ENCODE data around the gene ZNF91. TPM values are rescaled to one million over a fixed set of nuclear protein-coding genes. Genes with fewer than 3 reads are reported as not detected.

Gene ZNF91
- total RNA-seq, 1 donor from 2014 or later, result 52.4 TPM

DNA sequence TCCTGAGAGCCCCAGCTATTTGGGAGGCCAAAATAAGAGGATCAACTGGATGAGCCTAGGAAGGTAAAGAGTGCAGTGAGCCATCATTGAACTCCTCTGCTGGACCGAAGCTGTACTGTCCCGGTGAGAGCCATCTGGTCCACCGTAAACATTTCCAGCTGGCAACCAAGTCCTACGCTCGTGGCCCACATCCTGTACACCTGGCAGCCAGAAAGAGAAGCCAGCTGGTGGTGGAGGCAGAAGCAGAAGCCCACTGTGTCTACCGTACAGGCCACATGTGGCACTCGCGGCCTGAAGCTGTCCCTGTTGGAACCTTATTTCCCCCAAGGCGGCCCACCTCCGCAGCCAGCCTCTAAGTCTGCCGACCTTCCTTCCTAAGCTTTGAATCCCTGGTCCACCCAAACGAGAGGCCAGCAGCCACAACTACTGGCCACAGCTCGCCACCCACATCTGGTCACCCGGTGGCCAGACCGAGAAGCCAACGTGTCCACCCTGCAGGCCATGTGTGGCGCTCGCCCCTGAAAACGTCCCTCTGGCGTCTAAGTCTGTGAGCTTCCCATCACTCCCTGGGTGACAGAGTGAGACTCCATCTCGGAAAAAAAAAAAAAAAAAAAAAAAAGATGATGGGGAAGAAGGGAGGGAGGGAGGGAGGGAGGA lies 14.2 kb upstream of the ZNF91 start:
- Histone ChIP-seq H3K27me3 (ENCODE audit: insufficient read depth, low read length) (no peaks in the 10 kb centered on the region), H3K9ac (ENCODE audit: low read length) (no peak overlapping the region), H2AFZ (ENCODE audit: low read depth, low read length) (no peak overlapping the region), H4K20me1 (ENCODE audit: insufficient read depth, low read length) (no peaks in the 10 kb centered on the region), H3K4me3 (ENCODE audit: insufficient read depth, low read depth, low read length) (no peak overlapping the region), H3K36me3 (ENCODE audit: insufficient read depth, low read length) (no peaks in the 10 kb centered on the region), H3K4me2 (ENCODE audit: low read length) (no peak overlapping the region), H3K9me3 (ENCODE audit: insufficient read depth, low read depth, low read length) (peaks cover 12% of the 10 kb centered on the region), H3K4me1 (ENCODE audit: insufficient read depth, low read length) (no peaks in the 10 kb centered on the region), H3K27ac (ENCODE audit: low read depth, low read length) (no peak overlapping the region), H3K79me2 (ENCODE audit: insufficient read depth, low read length) (no peaks in the 10 kb centered on the region)
- H3K4me1 Mint-ChIP-seq (ENCODE audit: low read depth, unreplicated experiment), result no peaks in the 10 kb centered on the region
- no peak for DNase-seq (ENCODE audit: low read depth)
- H3K27ac Mint-ChIP-seq (ENCODE audit: unreplicated experiment), result no peak overlapping the region
- H3K36me3 Mint-ChIP-seq (ENCODE audit: low read depth, unreplicated experiment), result no peaks in the 10 kb centered on the region
- H3K9me3 Mint-ChIP-seq (ENCODE audit: unreplicated experiment), result peaks cover 2% of the 10 kb centered on the region
- no peak for FAIRE-seq
- H3K4me3 Mint-ChIP-seq (ENCODE audit: unreplicated experiment), result no peak overlapping the region
- TF ChIP-seq, protein P1, sequence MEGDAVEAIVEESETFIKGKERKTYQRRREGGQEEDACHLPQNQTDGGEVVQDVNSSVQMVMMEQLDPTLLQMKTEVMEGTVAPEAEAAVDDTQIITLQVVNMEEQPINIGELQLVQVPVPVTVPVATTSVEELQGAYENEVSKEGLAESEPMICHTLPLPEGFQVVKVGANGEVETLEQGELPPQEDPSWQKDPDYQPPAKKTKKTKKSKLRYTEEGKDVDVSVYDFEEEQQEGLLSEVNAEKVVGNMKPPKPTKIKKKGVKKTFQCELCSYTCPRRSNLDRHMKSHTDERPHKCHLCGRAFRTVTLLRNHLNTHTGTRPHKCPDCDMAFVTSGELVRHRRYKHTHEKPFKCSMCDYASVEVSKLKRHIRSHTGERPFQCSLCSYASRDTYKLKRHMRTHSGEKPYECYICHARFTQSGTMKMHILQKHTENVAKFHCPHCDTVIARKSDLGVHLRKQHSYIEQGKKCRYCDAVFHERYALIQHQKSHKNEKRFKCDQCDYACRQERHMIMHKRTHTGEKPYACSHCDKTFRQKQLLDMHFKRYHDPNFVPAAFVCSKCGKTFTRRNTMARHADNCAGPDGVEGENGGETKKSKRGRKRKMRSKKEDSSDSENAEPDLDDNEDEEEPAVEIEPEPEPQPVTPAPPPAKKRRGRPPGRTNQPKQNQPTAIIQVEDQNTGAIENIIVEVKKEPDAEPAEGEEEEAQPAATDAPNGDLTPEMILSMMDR (IDR thresholded peaks at IDR 0.05; ENCODE audit: insufficient read depth, low read depth, low read length), result no peak
- TF ChIP-seq EZH2 (IDR thresholded peaks at IDR 0.05; ENCODE audit: insufficient read depth, low read length), result no peak
- H3K27me3 Mint-ChIP-seq (ENCODE audit: low read depth, unreplicated experiment), result no peaks in the 10 kb centered on the region

- H2AFZ ChIP-seq (ENCODE audit: low read depth, low read length), result no peak overlapping the region
- H3K27me3 Mint-ChIP-seq (ENCODE audit: low read depth, unreplicated experiment), result no peaks in the 10 kb centered on the region
- H3K4me1 Mint-ChIP-seq (ENCODE audit: low read depth, unreplicated experiment), result no peaks in the 10 kb centered on the region
- FAIRE-seq (no peak), DNase-seq (ENCODE audit: low read depth) (no peak)
- no peak overlapping the region for H3K27ac Mint-ChIP-seq (ENCODE audit: unreplicated experiment)
- no peak overlapping the region for H3K9ac ChIP-seq (ENCODE audit: low read length)
- H3K27ac ChIP-seq (ENCODE audit: low read depth, low read length), result no peak overlapping the region
- H3K9me3 ChIP-seq (ENCODE audit: insufficient read depth, low read depth, low read length), result peaks cover 12% of the 10 kb centered on the region
- H3K4me3 Mint-ChIP-seq (ENCODE audit: unreplicated experiment), result no peak overlapping the region
- H3K4me1 ChIP-seq (ENCODE audit: insufficient read depth, low read length), result no peaks in the 10 kb centered on the region
- TF ChIP-seq, protein P1 (IDR thresholded peaks at IDR 0.05; ENCODE audit: insufficient read depth, low read depth, low read length), result no peak
- TF ChIP-seq EZH2 (IDR thresholded peaks at IDR 0.05; ENCODE audit: insufficient read depth, low read length), result no peak
- no peak overlapping the region for H3K4me2 ChIP-seq (ENCODE audit: low read length)
- H4K20me1 ChIP-seq (ENCODE audit: insufficient read depth, low read length), result no peaks in the 10 kb centered on the region
- H3K36me3 ChIP-seq (ENCODE audit: insufficient read depth, low read length), result no peaks in the 10 kb centered on the region
- no peaks in the 10 kb centered on the region for H3K27me3 ChIP-seq (ENCODE audit: insufficient read depth, low read length)
- H3K9me3 Mint-ChIP-seq (ENCODE audit: unreplicated experiment), result peaks cover 2% of the 10 kb centered on the region
- no peak overlapping the region for H3K4me3 ChIP-seq (ENCODE audit: insufficient read depth, low read depth, low read length)
- no peaks in the 10 kb centered on the region for H3K79me2 ChIP-seq (ENCODE audit: insufficient read depth, low read length)
- H3K36me3 Mint-ChIP-seq (ENCODE audit: low read depth, unreplicated experiment), result no peaks in the 10 kb centered on the region
Observed at GRCh38 chr19:23407616-23408133, 12.4 kb upstream of the ZNF91 start.

- Mint-ChIP-seq H3K27ac (ENCODE audit: unreplicated experiment) (no peak overlapping the region), H3K27me3 (ENCODE audit: low read depth, unreplicated experiment) (no peaks in the 10 kb centered on the region), H3K4me1 (ENCODE audit: low read depth, unreplicated experiment) (no peaks in the 10 kb centered on the region), H3K9me3 (ENCODE audit: unreplicated experiment) (peaks cover 2% of the 10 kb centered on the region), H3K36me3 (ENCODE audit: low read depth, unreplicated experiment) (no peaks in the 10 kb centered on the region), H3K4me3 (ENCODE audit: unreplicated experiment) (no peak overlapping the region)
- Histone ChIP-seq H4K20me1 (ENCODE audit: insufficient read depth, low read length) (no peaks in the 10 kb centered on the region), H3K79me2 (ENCODE audit: insufficient read depth, low read length) (no peaks in the 10 kb centered on the region), H3K4me2 (ENCODE audit: low read length) (no peak overlapping the region), H3K4me1 (ENCODE audit: insufficient read depth, low read length) (no peaks in the 10 kb centered on the region), H3K4me3 (ENCODE audit: insufficient read depth, low read depth, low read length) (no peak overlapping the region), H3K9me3 (ENCODE audit: insufficient read depth, low read depth, low read length) (peaks cover 12% of the 10 kb centered on the region), H3K36me3 (ENCODE audit: insufficient read depth, low read length) (no peaks in the 10 kb centered on the region), H2AFZ (ENCODE audit: low read depth, low read length) (no peak overlapping the region), H3K27ac (ENCODE audit: low read depth, low read length) (no peak overlapping the region), H3K27me3 (ENCODE audit: insufficient read depth, low read length) (no peaks in the 10 kb centered on the region), H3K9ac (ENCODE audit: low read length) (no peak overlapping the region)
- no peak for DNase-seq (ENCODE audit: low read depth)
- TF ChIP-seq, protein P1 (IDR thresholded peaks at IDR 0.05; ENCODE audit: insufficient read depth, low read depth, low read length), result no peak
- TF ChIP-seq EZH2 (IDR thresholded peaks at IDR 0.05; ENCODE audit: insufficient read depth, low read length), result no peak
- FAIRE-seq, result no peak
Observed at GRCh38 chr19:23406721-23407120, 11.4 kb upstream of the ZNF91 start.
